Measurements from ENCODE around the gene ALX1. TPM values are rescaled to one million over a fixed set of nuclear protein-coding genes. Genes with fewer than 3 reads are reported as not detected.

Gene ALX1
- total RNA-seq: 0.18 TPM in 1 of 2 replicates, not detected in the other

GRCh38 chr12:85280165-85280983 lies at the start of gene ALX1:
Gene ALX1 (plus strand): TSS chr12:85280220. CDS start chr12:85280262, 42 bp downstream.

Other genes starting within 250 kb of the ALX1 start
- 0.09 TPM in 1 of 2 replicates, not detected in the other for gene TSPAN19, start 243.9 kb upstream of the ALX1 start, total RNA-seq
- gene LRRIQ1, start 243.9 kb upstream of the ALX1 start, total RNA-seq: 0.30 and 0.69 TPM in 2 replicates

Data from smooth muscle cell of the umbilical artery (primary cell).